Parathyroid adenoma (tissue), 2 donors: ENCODE data around the gene C4orf36.

Experiments used
- H2AFZ ChIP-seq: fragments of 300-600 bp; sonication (generic); one replicate; pipeline ENCODE4 v1.7.0; 2017; ENCODE audit warnings: antibody characterized with exemption, mild to moderate bottlenecking
- H3K27ac ChIP-seq: fragments of 300-600 bp; sonication (generic); one replicate; pipeline ENCODE4 v1.7.0; 2017
- H3K27me3 ChIP-seq: fragments of 300-600 bp; sonication (generic); one replicate; pipeline ENCODE4 v1.7.0; 2017; ENCODE audit warnings: low read length; ENCODE audit not compliant: control insufficient read depth, insufficient read depth
- H3K36me3 ChIP-seq: fragments of 300-600 bp; sonication (generic); one replicate; pipeline ENCODE4 v1.7.0; 2017; ENCODE audit warnings: low read length; ENCODE audit not compliant: control insufficient read depth, insufficient read depth
- H3K4me1 ChIP-seq: fragments of 300-600 bp; sonication (generic); one replicate; pipeline ENCODE4 v1.7.0; 2017; ENCODE audit warnings: control low read depth
- H3K4me2 ChIP-seq: fragments of 300-600 bp; sonication (generic); one replicate; pipeline ENCODE4 v1.7.0; 2017; ENCODE audit warnings: low read length
- H3K4me3 ChIP-seq: fragments of 300-600 bp; sonication (generic); one replicate; pipeline ENCODE4 v1.7.0; 2017; ENCODE audit warnings: low read depth, low read length
- H3K79me2 ChIP-seq: fragments of 300-600 bp; sonication (generic); one replicate; pipeline ENCODE4 v1.7.0; 2017; ENCODE audit warnings: control low read depth
- H3K9ac ChIP-seq: fragments of 300-600 bp; sonication (generic); one replicate; pipeline ENCODE4 v1.7.0; 2017; ENCODE audit warnings: mild to moderate bottlenecking
- H3K9me3 ChIP-seq: fragments of 300-600 bp; sonication (generic); one replicate; pipeline ENCODE4 v1.7.0; 2017; ENCODE audit warnings: low read length; ENCODE audit not compliant: control insufficient read depth
- TF ChIP-seq, protein P1 (sequence below): fragments of 300-600 bp; sonication (generic); IDR thresholded peaks from one replicate; pipeline ENCODE4 v1.7.0; 2017; ENCODE audit warnings: antibody characterized with exemption, mild to moderate bottlenecking
- donor health status: primary hyperparathyroidism.

Gene C4orf36

DNA sequence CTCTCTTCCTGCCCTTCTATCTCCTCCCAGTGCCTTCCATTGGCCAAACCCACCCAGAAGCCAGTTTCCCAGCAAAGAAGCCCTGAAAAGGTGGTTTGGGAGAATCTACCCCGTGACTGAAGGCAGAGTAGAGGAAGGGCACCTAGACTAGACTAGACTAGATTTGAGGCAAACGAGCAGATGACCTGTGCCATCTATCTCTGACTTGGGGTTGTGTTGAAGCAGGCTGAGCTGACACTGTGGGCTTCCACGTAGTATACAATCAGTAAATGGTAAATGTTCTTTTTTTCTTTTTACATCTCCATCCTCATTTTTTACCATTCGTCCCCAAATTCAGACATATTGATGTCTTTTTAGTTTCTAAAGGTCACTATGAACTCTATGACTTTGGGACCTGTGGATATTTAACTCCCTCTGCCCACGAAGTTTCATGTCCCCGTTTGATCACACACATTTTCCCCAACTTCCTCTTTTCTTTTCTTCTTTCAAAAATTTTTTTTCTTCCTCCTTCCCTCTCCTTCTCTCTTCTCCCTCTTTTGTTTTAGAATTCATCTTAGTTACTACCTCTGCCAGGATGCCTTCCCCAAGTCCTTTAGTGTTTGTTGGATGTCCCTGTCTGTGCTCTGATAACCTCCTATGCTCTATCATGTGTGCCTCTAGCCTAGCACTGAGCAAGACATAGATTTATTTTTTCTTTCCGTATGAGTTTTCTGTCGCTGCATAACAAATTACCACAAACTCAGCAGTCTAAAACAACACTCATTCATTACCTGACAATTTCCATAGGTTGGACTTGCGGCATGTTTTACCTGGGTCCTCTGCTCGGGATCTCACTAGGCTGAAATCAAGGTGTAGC lies 36.4 kb upstream of the C4orf36 start:
- Histone ChIP-seq H3K4me3 (no peak overlapping the region), H3K79me2 (no peaks in the 10 kb centered on the region), H3K36me3 (no peaks in the 10 kb centered on the region), H3K4me2 (no peak overlapping the region), H2AFZ (no peak overlapping the region), H3K27me3 (no peaks in the 10 kb centered on the region), H3K9ac (no peak overlapping the region), H3K27ac (no peak overlapping the region), H3K9me3 (no peaks in the 10 kb centered on the region), H3K4me1 (no peaks in the 10 kb centered on the region)
- TF ChIP-seq, protein P1, sequence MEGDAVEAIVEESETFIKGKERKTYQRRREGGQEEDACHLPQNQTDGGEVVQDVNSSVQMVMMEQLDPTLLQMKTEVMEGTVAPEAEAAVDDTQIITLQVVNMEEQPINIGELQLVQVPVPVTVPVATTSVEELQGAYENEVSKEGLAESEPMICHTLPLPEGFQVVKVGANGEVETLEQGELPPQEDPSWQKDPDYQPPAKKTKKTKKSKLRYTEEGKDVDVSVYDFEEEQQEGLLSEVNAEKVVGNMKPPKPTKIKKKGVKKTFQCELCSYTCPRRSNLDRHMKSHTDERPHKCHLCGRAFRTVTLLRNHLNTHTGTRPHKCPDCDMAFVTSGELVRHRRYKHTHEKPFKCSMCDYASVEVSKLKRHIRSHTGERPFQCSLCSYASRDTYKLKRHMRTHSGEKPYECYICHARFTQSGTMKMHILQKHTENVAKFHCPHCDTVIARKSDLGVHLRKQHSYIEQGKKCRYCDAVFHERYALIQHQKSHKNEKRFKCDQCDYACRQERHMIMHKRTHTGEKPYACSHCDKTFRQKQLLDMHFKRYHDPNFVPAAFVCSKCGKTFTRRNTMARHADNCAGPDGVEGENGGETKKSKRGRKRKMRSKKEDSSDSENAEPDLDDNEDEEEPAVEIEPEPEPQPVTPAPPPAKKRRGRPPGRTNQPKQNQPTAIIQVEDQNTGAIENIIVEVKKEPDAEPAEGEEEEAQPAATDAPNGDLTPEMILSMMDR = no peak

DNA sequence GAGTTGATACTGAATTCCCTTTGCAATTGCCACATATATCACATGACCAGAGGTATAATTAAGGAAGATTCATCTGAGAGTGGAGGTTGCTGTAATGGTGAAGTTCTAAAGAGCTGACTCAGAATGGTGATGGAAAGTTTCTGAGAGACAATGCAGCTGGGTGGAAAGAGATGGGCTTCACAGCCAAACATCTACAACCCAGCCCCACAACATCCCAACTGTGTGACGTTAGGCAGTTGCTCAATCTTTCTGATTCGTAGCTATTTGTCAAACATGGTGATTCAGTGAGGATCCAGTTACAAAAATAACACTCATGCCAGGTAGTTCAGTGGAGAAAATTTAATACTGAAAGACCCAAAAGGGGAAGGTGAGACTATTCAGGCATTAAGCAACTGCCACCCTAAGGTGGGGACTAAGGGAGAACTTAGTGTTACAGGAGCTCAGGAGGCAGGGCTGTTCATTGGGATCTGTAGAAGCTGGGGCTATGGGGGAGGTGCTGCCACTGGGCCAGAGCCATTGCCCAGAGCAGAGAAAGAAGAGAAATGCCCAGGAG lies 35.7 kb upstream of the C4orf36 start:
- no peak overlapping the region for H3K27ac ChIP-seq

DNA sequence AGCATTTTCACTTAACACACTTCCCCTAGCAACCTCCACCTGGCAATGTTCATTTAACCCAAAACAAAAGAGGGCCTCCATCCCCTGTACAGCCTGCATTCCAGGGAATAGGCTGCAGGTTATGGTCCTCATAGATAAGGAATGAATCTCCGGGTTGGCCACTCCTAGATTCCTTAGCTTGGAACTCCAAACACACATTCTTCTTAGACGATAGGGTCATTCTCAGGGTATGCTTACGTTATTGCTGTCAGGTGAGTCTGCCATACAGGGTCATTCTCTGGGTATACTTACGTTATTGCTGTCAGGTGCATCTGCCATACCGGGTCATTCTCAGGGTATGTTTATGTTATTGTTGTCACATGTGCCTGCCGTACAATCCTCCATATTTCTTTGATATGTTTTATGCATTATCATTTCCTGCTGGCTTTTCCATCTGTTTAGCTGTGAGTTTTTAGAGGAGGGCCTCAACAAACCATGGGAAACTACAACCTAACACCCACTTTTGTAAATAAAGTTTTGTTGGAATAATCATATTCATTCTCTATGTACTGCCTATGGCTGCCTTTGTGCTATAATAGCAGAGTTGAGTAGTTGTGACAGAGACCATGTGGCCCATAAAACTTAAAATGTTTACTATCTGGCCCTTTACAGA lies 34.3 kb upstream of the C4orf36 start:
- H3K4me3 ChIP-seq = no peak overlapping the region
- H3K4me1 ChIP-seq = no peaks in the 10 kb centered on the region
- no peaks in the 10 kb centered on the region for H3K27me3 ChIP-seq
- no peak overlapping the region for H3K4me2 ChIP-seq
- H2AFZ ChIP-seq = no peak overlapping the region
- H3K36me3 ChIP-seq = no peaks in the 10 kb centered on the region
- H3K9ac ChIP-seq = no peak overlapping the region
- TF ChIP-seq, protein P1 = no peak
- no peaks in the 10 kb centered on the region for H3K9me3 ChIP-seq
- H3K79me2 ChIP-seq = no peaks in the 10 kb centered on the region
- H3K27ac ChIP-seq = no peak overlapping the region

More for the DNA sequence above, 35.7 kb upstream of the C4orf36 start:
- H3K9me3 ChIP-seq = no peaks in the 10 kb centered on the region
- H3K36me3 ChIP-seq = no peaks in the 10 kb centered on the region
- TF ChIP-seq, protein P1 = no peak
- no peaks in the 10 kb centered on the region for H3K4me1 ChIP-seq
- H3K4me3 ChIP-seq = no peak overlapping the region
- H3K9ac ChIP-seq = no peak overlapping the region
- H3K79me2 ChIP-seq = no peaks in the 10 kb centered on the region
- no peak overlapping the region for H3K4me2 ChIP-seq
- H3K27me3 ChIP-seq = no peaks in the 10 kb centered on the region
- no peak overlapping the region for H2AFZ ChIP-seq

DNA sequence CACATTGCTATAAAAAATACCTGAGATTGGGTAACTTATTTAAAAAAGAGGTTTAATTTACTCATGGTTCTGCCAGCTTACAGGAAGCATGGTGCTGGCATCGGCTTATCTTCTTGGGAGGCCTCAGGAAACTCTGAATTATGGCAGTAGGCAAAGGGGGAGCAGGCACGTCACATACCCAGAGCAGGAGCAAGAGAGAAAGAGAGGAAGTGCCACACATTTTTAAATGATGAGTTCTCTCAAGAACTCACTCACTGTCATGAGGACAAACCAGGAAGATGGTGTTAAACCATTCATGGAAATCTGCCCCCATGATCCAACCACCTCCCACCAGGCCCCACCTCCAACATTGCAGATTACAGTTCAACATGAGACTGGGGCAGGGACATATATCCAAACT lies 32.6 kb upstream of the C4orf36 start:
- Histone ChIP-seq H3K4me3 (no peak overlapping the region), H3K9me3 (no peaks in the 10 kb centered on the region), H2AFZ (no peak overlapping the region), H3K4me2 (no peak overlapping the region), H3K79me2 (no peaks in the 10 kb centered on the region), H3K27ac (no peak overlapping the region), H3K4me1 (no peaks in the 10 kb centered on the region), H3K9ac (no peak overlapping the region), H3K36me3 (no peaks in the 10 kb centered on the region), H3K27me3 (no peaks in the 10 kb centered on the region)
- TF ChIP-seq, protein P1 = no peak
